CD1c-positive myeloid dendritic cell (primary cell): Measurements from ENCODE around the gene FAM83G.
"Not testable (repeated sequence)": the region's sequence is repeated elsewhere in the genome, so short reads cannot be mapped to it uniquely, and the experiment has no call there.

ENCODE experiments used
- DNase-seq: peaks from one replicate; pipeline ENCODE4 v3.0.0-alpha.2; 2016; ENCODE audit errors: extremely low spot score

The FAM83G gene

DNA sequence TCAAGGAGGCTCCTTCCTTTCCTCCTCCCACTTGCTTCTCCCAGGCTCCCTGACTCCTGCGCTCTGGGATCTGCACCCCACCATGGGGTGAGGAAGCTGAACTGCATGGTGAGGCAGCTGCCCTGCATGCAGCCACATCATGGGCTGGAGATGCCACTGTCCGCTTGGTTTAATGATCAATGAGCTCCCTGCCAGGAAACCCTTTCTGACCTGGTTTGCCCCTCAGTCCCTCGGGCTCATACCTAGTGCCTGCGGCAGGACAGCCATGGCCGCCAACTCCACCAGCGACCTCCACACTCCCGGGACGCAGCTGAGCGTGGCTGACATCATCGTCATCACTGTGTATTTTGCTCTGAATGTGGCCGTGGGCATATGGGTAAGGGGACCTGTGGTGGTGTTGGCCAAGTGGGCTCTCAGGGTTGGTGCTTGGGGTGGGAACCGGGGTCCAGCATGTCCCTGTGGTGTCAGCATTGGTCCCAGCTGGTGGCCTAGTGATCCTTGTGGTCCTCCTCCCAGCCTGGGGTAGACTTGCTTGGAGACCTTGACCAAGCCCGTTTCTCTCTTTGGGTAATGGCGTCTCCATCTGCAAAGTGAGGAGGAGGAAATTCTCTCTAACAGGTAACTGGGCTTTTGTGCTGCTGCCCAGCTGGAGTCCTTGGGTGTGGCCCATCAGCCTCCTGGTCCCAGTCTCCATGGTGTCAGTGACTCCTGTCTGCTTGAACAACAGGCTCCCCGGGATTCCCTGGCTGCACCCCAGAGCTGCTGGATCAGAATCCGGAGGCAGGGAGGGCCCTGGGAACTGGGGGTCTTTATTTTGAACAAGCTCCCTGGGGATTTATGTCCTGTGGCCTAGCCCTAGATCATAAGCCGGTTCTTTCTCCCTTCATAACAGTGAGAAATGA is 52.4 kb downstream of the FAM83G start, which contains the start of gene SLC5A10:
SLC5A10 (plus strand) TSS at position 225 of the 902 bp plus-strand sequence; CDS start at position 266, 41 bp downstream.
- no peak for DNase-seq

DNA sequence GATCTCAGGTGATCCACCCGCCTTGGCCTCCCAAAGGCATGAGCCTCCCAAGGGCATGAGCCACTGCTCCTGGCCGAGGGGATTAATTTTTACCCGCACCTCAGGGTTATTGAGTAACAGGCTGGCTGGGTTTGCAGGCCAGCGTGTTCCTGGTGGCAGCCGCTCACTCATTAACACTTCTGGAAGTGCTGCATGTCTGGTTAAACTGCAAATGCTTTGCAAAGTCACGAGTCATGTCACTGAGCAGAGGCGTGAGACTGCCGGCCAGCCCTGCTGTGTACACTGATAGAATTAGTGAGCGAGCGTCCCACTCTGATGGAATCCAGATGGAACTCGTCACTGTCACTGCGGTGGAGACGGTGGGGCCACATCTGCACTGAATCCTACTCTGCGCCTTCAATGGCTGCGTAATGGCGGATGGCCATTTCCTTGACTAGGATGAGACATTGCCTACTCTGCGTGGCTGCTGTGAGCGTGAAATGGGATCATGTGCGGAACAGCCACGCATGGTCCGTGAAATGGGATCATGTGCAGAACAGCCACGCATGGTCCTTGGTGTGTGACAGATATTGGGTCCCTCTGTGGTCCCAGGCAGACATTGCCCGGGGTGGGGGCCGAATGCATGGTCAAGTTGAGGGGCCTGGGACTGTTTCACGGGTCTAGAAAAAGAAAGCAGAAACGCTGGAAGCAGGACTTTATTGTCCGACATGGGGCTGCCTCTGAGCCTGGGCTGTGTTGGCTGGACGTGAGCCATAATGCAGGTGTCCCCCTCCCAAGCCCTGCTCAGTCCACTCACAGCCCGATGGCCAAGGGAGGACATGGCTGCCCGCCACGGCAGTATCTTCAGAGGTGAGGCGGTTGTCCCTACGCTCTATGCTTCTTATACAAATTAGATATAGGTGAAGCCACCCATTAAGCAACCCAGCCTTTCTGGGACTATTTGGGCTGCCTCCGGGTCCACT is 53.3 kb downstream of the FAM83G start:
- DNase-seq, result no peak

DNA sequence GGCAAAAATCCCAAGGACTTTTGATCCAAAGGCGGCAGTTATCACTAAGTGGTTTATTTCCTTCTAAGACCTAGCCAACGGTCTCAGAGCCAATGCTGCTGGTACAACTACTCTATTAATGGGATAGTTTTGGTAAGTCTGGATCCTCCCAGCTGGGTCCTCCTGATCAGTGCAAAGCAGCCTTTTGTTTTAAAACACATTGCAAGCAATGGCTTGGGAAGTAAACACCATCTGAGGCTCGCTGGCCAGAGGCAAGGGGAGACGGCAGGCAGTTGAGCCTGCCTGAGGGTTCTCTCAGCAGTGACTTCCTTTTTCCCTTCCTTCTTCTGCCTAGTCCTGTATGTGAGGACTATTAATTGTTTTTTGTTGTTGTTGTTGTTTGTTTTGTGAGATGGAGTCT is 54.2 kb downstream of the FAM83G start:
- DNase-seq, result no peak

DNA sequence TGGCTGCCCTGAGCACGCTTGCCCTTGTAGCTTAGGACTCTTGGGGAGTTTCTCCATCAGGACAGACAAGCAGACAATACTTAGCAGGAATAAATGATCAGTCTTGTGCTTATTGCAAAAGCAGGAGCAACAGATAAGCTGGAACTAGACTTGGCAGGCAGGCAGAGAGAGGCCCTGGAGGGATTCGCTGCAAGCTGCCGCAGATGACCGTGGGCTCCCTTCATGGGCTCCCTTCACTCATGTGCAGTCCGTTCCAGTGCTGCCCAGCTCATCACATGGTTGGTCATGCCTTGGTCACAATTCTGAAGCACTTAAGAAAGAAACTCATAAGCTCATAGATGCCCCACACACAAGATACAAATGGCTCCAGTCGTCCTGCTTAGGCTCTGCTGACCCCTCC is 55.0 kb downstream of the FAM83G start:
- no peak for DNase-seq

DNA sequence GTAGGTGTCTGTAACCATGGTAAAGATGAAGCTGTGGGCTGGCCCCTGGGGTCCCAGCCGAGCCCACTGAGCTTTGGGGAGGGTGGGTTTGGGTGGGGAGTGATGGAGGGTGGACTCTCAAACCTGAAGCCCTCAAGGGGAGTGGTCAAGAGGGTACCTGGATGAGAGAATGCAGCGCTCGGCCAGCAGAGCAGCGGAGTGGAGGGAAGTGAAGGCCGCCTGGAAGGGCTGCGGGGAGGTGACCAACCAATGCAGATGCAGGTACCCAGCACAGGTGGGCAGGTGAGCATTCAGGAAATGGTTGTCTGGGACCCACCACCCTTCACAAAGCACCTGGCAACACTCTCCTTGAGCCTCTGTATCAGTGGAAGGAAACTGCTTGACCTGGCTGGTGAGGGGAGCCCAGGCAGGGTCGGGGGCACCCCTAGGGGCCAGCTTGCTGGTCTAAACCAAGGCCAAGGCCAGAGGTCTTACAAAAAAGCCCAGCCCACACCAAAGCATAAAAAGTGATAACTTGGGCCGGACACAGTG is 56.0 kb downstream of the FAM83G start:
- DNase-seq, result no peak

DNA sequence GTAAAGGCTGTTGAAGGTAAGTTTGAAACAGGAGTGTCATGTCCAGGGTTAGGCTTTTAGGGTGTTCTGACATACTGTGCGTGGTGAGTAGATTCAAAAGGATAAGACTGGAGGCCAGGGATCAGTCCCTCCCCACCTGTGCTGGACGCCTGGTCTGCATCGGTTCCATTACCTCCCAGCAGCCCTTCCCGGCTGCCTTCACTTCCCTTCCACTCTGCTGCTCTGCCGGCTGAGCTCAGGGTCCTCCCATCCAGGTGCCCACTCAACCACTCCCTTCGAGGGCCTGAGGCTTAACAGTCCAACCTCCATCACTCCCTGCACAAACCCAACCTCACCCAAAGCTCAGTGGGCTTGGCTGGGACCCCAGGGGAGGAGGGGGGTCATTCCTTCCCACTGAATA is 56.7 kb downstream of the FAM83G start:
- DNase-seq, result no peak

DNA sequence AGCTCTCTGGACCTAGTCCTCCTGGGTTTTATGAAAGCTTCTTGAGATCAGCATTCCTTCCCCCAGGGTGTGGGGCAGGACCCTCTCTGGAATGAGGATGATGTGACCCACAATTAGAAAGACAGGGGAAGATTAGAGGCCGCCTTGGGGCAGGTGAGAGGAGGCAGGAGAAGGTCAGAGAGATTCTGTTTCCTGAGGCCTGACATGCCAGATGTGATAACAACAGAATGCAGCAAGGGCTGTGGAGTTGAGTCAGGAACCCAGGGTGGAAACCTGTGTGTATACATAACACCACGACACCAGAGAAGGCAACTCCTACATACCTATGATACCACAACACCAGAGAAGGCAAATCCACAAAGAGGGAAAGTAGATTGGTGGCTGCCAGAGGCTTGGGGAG is 58.0 kb downstream of the FAM83G start:
- no peak for DNase-seq

DNA sequence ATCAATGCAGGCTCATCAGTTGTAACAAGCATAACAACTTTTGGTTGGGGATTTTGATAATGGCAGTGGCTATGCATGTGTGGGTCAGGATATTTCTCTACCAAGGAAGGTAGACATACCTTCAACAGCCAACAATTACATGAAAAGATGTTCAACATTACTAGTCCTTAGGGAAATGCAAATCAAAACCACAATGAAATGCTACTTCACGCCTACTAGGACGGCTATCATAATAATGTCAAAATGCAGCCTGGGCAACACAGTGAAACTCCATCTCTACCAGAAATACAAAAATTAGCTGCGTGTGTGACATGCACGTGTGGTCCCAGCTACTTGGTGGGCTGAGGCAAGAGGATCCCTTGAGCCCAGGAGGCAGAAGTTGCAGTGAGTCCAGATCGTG is 59.9 kb downstream of the FAM83G start:
- no peak for DNase-seq

DNA sequence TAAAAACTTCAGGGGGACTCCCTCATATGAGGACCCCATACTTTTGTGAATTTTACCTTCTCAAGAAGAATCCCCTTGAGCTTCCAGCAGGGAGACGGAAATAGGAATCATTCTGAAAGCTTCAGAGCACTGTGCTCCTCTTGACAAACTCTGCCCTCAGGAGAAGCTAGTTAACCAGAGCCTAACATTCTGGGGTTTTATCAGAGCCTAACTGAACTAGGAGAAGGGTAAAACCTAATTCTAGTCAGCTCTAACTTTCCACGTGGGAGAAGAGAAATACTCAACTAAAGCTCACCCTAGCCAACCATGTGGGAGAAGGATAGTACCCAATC is 65.9 kb downstream of the FAM83G start:
- DNase-seq, result no peak

DNA sequence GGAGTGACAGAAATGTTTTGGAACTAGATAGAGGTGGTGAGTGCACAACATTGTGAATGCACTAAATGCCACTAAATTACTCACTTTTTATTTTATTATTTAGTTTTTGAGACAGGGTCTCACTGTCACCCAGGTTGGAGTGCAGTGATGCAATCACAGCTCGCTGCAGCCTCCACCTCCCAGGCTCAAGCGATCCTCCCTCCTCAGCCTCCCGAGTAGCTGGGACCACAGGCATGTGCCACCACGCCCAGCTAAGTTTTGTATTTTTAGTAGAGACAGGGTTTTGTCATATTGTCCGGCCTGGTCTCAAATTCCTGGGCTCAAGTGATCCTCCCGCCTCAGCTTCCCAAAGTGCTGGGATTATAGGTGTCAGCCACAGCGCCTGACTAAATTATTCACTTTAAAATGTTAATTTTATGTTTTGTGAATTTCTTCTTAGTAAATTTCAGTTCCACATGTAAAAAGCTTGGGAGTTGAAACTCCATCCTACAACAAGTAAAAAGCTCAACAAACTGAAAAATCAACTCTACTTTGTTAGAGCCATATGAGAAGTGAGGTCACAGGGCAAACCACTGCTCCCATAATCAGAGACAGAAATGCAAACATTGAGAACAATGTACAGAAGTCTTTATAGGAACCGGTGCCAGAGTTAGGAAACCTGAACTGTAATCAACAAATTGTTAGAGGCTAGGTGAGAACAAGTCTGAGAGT is 66.4 kb downstream of the FAM83G start:
- no peak for DNase-seq

DNA sequence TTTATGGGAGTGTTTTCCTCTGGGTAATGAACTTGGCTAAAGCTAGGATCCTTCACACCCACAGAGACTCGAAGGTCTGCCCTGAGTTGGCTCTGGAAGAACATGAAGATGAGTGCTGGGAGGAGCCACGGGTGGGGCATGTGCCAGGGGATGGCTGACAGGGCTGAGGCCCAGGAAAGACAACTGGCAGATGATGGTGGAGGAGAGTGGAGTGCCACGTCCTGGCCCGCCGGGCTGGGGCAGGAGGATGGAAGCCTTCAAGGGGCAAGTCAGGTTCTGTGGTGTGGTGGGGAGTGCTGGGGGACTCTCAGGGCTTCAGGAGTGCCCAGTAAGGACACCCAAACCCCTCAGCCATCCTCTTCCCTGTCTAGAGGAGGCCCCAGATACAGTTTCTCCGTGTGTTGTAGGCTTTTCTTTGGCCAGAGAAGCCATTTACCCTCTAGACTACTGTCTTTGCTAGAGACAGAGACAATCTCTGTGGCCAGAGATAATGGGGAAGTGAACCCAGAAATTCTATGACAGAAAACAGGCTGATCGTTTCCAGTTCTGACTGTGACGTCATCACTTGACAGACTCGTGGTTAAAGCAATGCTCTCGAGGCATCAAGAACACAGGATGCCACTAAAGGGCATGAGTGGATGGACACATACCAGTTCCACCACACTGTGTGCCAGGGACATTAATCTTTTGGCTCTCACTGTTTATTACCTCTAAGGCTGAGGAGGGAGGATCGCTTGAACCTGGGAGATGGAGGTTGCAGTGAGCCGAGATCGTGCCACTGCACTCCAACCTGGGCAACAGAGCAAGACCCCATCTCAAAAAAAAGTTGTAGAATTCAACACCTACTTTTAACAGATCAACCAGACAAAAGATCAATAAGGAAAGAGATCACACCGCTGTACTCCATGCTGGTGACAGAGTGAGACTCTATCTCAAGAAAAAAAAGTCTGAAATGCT is 71.2 kb downstream of the FAM83G start:
- peak; percentile 58 for DNase-seq

DNA sequence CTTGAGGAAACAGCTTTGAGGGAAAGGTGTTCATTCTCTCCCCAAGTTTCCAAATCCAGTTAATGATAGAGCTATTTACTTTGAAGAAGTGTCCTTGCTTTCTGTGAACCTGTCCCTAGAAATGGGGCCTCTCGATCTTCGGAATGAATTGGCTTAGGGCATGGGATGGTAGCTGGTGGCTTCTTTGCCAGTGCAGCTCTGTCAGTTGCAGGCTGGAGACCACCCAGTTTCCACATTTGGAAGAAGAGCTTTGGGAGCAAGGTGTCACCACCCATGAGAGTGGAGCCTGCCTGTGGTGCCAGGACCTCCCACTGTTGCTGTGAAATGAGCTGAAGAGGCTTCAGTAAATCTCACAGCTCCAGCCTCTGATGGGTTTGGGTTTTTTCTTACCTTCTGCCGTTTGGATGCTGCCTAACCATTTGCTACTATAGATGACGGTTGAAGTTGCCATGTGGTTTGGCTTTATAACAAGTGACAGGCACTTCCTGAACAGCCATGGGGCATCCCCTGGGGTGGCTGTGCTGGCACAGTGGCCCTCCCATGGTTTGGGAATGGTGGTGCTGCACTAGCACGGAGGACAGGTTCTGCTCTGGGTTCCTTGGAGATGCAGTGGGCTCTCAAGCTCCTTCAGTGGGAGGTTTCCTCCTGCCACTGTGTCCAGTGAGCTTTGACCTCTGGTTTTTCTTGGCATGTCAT is 72.1 kb downstream of the FAM83G start:
- no peak for DNase-seq

DNA sequence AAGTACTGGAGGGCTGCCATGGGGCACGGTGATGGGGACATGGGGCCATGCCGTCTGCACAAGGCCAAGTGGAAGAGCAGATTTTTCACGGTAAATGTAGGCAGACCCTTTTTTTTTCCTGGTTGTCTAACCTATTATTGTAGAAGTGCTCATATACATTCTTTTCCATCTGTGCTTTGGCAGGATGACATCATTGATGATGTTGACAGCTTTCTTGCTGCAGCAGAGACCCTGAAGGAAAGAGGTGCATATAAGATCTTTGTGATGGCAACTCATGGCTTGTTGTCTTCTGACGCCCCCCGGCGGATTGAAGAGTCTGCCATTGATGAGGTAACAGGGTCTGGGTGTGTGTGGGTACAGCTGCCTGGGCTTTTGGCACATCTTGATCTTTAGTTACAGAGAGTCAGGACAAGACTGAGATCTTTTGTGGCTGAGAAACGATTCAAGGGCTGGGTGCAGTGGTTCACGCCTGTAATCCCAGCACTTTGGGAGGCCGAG is 75.9 kb downstream of the FAM83G start:
- DNase-seq, result no peak

DNA sequence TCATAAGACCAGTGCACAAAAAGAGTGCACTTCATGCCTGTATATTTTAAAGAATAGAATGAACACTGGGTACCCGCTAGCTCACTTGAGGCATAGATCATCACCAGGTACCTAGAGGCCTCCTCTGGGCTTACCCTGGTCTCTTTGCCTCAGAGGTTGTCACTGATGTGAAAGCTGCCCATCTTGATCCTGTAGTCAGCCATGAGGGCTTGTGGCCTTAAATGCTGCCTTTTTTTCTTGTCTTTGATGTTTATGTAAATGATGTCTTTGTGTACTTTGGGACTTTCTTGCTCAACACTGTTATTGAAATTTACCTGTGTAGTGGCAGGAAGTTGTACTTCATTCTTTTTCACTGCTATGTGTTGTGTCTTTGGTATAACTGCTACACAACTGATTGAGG is 79.4 kb downstream of the FAM83G start:
- no peak for DNase-seq

DNA sequence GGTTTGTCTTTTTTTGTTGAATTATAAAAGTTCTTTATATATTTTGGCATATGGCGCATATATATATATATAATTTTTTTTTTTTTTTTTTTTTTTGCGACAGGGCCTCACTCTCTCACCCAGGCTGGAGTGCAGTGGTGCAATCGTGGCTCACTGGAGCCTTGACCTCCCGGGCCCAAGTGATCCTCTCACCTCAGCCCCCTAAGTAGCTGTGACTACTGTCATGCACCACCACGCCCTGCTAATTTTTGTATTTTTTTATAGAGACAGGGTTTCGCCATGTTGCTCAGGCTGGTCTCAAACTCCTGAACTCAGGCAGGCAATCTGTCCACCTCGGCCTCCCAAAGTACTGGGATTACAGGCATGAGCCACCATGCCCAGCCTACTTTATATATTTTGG is 82.0 kb downstream of the FAM83G start:
- DNase-seq, result not testable (repeated sequence)

DNA sequence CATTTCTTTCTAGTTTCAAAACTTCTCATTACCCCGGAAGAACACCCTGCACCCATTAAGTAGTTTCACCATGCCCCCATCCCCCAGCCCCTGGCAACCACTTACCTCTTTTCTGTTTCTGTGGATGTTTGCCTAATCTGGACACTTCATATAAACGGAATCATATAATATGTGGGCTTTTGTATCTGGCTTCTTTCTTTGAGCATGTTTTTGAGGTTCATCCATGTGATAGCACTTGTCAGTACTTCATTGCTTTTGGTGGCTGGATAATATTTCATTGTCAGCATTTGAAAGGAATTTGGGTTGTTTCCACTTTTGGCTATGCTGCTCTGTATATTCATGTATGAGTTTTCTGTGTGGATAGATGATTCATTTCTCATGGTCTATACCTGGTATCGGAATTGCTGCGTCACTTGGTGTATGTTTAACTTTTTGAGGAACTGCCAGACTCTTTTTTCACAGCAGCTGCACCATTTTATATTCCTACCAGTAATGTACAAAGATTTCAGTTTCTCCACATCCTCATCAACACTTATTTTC is 82.6 kb downstream of the FAM83G start:
- DNase-seq, result peak; percentile 36

DNA sequence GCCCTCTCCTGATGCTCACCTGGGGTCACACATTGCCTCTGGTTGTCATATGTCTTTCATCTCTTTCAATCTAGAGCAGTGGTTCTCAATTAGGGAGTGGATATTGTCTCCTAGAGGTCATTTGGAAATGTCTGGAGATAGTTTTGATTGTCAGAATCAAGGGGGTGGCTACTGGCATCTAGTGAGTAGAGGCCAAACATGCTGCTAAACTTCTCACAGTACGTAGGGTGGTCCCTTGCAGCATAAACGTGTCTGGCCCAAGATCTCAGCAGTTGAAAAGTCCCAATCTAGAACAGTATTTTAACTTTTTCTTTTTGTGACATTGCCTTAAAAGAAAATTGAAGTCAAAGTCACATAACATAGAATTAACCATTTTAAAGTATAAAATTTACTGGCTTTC is 83.1 kb downstream of the FAM83G start:
- no peak for DNase-seq

DNA sequence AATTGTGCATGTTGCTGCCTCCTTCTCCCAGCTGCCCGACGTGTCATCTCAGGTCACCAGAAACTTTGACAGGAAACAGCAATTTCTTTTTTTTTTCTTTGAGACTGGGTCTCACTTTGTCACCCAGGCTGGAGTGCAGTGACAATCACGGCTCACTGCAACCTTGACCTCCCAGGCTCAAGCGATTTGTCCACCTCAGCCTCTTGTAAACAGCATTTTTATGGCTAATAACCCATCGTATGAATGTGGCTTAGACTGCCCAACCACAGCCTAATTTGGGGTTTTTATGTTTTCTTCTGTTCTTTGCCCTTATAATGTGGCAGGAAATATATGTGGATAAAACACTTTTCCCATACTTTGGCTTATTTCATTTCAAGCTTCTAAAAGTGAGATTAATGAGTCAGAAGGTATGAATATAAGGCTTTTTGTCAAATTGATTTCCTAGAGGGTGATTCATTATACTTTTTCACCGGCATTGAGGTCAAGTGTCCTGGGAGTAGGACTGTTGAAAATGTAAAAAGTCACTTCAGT is 83.6 kb downstream of the FAM83G start:
- no peak for DNase-seq

DNA sequence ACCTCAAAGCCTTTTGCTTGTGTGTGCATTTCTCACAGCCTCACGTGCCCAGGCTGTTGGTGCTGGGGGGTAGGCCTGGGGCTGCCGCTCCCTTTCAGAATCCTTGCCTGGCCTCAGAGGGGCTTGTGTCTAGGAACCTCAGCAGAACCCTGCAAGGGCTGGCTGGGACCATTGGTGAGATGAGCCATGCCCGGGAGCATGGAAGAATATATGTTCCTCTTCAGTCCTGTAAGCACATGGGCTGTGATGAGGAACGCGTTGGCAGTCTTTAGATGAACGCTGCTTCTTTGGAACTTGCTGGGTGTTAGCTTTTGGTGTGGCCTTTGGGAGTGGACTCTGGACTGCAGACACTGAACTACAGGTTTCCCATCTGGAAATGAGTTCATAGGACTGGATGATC is 84.6 kb downstream of the FAM83G start:
- DNase-seq, result no peak
